Measurements from ENCODE around the gene ZNF839. TPM values are rescaled to one million over a fixed set of nuclear protein-coding genes. Genes with fewer than 3 reads are reported as not detected.

ZNF839 gene
- total RNA-seq, 1 experiment from 2014 or later = 15.1 TPM

GRCh38 chr14:102323102-102323501, 3.6 kb downstream of the ZNF839 start:
- Mint-ChIP-seq H3K4me1 (peaks cover 21% of the 10 kb centered on the region), H3K27ac (no peak overlapping the region), H3K27me3 (ENCODE audit: low read depth) (no peaks in the 10 kb centered on the region), H3K9me3 (no peaks in the 10 kb centered on the region), H3K36me3 (no peaks in the 10 kb centered on the region), H3K4me3 (no peak overlapping the region)
- ChIA-PET POLR2A (no interaction called here), CTCF (no interaction called here)
- ATAC-seq (peak; percentile 53), DNase-seq (ENCODE audit: low spot score) (peak; percentile 52)
- no peak for TF ChIP-seq IRF2 (CRISPR knock-in tag; IDR thresholded peaks at IDR 0.05; ENCODE audit: borderline replicate concordance, low read depth)
- TF ChIP-seq ETV6 (CRISPR knock-in tag; IDR thresholded peaks at IDR 0.05) = no peak
- TF ChIP-seq NFYB (CRISPR knock-in tag; conservative IDR thresholded peaks at IDR 0.05; ENCODE audit: low read depth) = no peak
- TF ChIP-seq ELF4 (CRISPR knock-in tag; IDR thresholded peaks at IDR 0.05; ENCODE audit: low read depth) = no peak
- no peak for TF ChIP-seq STAT6 (CRISPR knock-in tag; conservative IDR thresholded peaks at IDR 0.05; ENCODE audit: low read depth)
- no peak for TF ChIP-seq ZNF138 (CRISPR knock-in tag; conservative IDR thresholded peaks at IDR 0.05)
- no peak for TF ChIP-seq CBFB (CRISPR knock-in tag; IDR thresholded peaks at IDR 0.05; ENCODE audit: low read depth)
- TF ChIP-seq ZNF532 (CRISPR knock-in tag; IDR thresholded peaks at IDR 0.05; ENCODE audit: borderline replicate concordance) = no peak
- TF ChIP-seq ZSCAN18 (CRISPR knock-in tag; IDR thresholded peaks at IDR 0.05) = no peak
- no peak for TF ChIP-seq ZNF512 (CRISPR knock-in tag; IDR thresholded peaks at IDR 0.05; ENCODE audit: borderline replicate concordance)

- Mint-ChIP-seq H3K4me1 (0 out of 2 replicates have a peak, but pooled peaks cover 2% of the 10 kb centered on the region), H3K36me3 (no peaks in the 10 kb centered on the region), H3K27ac (0 out of 2 replicates have a peak overlapping the region, but pooled peaks have one; percentile 41), H3K27me3 (ENCODE audit: low read depth) (no peaks in the 10 kb centered on the region; the same call in 1 of the 2 replicates), H3K4me3 (no peak overlapping the region), H3K9me3 (no peaks in the 10 kb centered on the region)
- no peak for DNase-seq (ENCODE audit: low spot score)
- CTCF ChIA-PET = no interaction called here
- POLR2A ChIA-PET = no interaction called here
- no peak for ATAC-seq
- TF ChIP-seq ZNF396 (CRISPR knock-in tag; IDR thresholded peaks at IDR 0.05; ENCODE audit: borderline replicate concordance) (no peak), SOX15 (CRISPR knock-in tag; IDR thresholded peaks at IDR 0.05) (no peak), MAX (CRISPR knock-in tag; IDR thresholded peaks at IDR 0.05) (no peak), ZNF532 (CRISPR knock-in tag; IDR thresholded peaks at IDR 0.05; ENCODE audit: borderline replicate concordance) (no peak), NFE2L1 (CRISPR knock-in tag; IDR thresholded peaks at IDR 0.05) (no peak), ZNF671 (CRISPR knock-in tag; IDR thresholded peaks at IDR 0.05) (no peak), CDX4 (CRISPR knock-in tag; IDR thresholded peaks at IDR 0.05; ENCODE audit: borderline replicate concordance) (no peak), JAZF1 (CRISPR knock-in tag; IDR thresholded peaks at IDR 0.05) (no peak), ETV6 (CRISPR knock-in tag; IDR thresholded peaks at IDR 0.05) (no peak), CREM (CRISPR knock-in tag; IDR thresholded peaks at IDR 0.05) (no peak), RORB (CRISPR knock-in tag; IDR thresholded peaks at IDR 0.05) (no peak), PRRX2 (CRISPR knock-in tag; IDR thresholded peaks at IDR 0.05) (no peak)
These were observed 6.3 kb downstream of the ZNF839 start for GRCh38 chr14:102325791-102326345.

All from WTC11 (cell line).